Measurements from ENCODE around the gene CEACAM4.

CEACAM4 gene

DNA sequence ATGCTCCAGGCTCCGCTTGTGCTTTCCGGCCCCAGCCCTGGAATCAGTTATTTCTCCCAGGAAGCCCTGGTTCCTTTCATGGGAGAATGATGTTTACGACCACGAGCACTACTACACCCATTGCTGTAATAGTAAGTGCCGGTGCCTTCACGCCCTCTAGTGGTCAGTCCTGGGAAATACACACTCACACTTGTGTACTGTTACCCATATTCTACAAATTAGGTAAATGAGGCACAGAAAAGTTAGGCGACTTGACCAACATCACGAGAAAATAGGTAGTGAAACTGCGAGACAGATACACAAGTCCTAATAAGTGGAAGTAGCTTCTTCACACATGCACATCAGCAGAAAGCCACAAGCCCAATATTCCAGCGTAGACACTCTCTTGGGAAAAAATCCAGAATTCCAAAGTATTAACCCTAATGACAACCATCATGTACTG, 29.3 kb downstream of the CEACAM4 start:
- peak; percentile 72 for DNase-seq (ENCODE audit: low read depth)
- no peak overlapping the region for H3K4me3 ChIP-seq (ENCODE audit: low read length)
- TF ChIP-seq, protein P1, sequence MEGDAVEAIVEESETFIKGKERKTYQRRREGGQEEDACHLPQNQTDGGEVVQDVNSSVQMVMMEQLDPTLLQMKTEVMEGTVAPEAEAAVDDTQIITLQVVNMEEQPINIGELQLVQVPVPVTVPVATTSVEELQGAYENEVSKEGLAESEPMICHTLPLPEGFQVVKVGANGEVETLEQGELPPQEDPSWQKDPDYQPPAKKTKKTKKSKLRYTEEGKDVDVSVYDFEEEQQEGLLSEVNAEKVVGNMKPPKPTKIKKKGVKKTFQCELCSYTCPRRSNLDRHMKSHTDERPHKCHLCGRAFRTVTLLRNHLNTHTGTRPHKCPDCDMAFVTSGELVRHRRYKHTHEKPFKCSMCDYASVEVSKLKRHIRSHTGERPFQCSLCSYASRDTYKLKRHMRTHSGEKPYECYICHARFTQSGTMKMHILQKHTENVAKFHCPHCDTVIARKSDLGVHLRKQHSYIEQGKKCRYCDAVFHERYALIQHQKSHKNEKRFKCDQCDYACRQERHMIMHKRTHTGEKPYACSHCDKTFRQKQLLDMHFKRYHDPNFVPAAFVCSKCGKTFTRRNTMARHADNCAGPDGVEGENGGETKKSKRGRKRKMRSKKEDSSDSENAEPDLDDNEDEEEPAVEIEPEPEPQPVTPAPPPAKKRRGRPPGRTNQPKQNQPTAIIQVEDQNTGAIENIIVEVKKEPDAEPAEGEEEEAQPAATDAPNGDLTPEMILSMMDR (IDR thresholded peaks at IDR 0.05; ENCODE audit: insufficient read depth, low read depth, low read length, missing control alignments) = peak; percentile 96

- TF ChIP-seq, protein P1 (IDR thresholded peaks at IDR 0.05; ENCODE audit: insufficient read depth, low read depth, low read length, missing control alignments) = no peak
- H3K4me3 ChIP-seq (ENCODE audit: low read length) = no peak overlapping the region
- DNase-seq (ENCODE audit: low read depth) = no peak
Observed at GRCh38 chr19:41595890-41596280, 31.0 kb downstream of the CEACAM4 start.

DNA sequence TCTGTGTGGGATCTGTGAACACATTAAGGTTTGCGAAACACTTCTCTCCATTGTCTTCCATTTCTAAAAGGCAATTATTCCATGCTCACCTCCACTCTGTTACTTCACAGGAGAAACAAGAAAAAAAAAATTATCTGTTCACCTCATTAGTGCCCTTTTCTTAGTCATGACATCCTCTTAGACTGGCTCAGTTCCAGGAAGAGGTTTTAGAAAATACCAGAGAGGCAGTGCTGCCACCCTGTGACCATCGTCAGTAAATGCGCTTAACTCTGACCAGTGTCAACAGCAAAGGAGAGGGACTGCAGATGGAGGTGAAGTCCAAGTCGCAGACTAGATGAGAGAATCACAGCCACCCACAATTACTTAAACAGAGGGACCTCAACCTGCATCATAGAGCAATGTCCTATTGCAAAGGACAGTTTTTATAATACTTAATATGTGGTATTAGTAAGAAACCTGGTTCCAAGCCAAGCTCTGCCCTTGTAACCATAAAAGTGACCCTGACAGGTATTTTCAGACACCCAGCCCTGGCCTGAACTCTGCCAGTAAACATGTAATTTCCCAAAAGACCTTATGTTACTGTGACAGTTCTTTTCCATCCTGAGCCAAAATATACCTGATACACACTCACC, 31.5 kb downstream of the CEACAM4 start:
- DNase-seq (ENCODE audit: low read depth) = peak; percentile 86
- no peak overlapping the region for H3K4me3 ChIP-seq (ENCODE audit: low read length)
- TF ChIP-seq, protein P1 (IDR thresholded peaks at IDR 0.05; ENCODE audit: insufficient read depth, low read depth, low read length, missing control alignments) = peak; percentile 82

DNA sequence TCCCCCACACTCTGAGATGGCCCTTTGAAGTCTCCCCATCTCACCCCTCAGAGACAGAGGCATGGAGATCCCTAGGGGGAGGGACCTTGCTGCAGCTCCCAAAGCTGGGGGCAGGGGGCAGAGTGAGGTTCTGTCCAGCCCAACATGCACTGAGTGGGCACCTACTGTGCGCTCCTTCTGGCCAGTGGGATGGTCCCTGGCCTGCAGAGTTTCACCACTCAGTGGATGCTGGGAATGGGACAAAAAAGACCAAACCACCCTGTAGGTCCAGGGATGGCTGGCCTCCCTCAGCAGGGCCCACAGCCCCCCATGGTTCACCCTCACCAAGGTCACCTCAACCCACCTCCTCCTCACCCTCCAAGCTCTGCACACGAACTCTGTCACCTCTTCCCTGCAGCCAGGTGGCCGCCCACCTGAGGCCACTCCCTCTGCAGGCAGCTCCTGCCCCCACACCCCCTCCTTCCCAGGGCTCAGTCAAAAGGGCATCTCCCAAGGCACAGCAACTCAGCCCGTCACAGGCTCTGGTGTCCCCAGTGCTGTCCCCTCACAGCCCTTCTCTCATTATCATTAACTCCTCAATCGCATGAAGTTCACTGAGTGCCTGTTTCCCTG, 34.8 kb downstream of the CEACAM4 start:
- no peak overlapping the region for H3K4me3 ChIP-seq (ENCODE audit: low read length)
- DNase-seq (ENCODE audit: low read depth) = no peak
- TF ChIP-seq, protein P1 (IDR thresholded peaks at IDR 0.05; ENCODE audit: insufficient read depth, low read depth, low read length, missing control alignments) = no peak

DNA sequence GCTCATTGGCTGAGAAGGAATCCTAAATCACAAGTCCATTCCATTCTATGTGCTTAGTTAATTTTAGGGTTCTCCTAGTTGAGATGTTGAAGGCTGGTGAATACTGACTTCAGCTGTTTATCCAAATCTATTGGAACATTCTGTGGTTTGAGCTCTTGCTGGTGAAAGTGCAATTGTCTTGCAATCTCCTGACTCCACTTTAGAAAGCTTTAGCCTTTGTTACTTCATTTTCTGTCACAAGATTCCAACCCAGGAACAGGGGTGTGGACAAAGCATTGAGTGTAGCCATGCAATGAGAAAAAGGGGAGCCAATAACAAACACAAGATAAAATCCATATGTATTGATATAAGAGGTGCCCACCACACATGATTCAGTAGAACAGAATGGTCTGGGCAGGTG, 35.9 kb downstream of the CEACAM4 start:
- TF ChIP-seq, protein P1 (IDR thresholded peaks at IDR 0.05; ENCODE audit: insufficient read depth, low read depth, low read length, missing control alignments) = no peak
- H3K4me3 ChIP-seq (ENCODE audit: low read length) = no peak overlapping the region
- DNase-seq (ENCODE audit: low read depth) = no peak

DNA sequence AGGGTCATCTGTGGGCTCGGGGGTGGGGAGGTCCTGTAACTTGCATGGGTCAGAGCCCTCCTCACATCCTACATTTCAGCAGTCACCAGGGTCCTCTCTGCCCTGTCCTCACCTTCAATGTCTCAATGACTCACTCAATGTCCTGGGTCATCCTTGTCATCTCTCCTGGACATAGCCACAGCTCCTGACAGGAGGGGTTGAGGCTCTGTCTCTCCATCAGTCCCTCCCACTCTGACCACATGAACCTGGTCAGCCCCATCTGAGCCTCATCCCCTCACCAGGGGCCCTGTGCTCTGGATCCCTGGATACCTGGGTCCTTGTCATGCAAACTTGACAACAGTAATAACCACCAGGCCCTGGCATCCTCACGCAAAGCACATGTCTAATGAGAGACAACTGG, 37.5 kb downstream of the CEACAM4 start:
- no peak for DNase-seq (ENCODE audit: low read depth)
- TF ChIP-seq, protein P1 (IDR thresholded peaks at IDR 0.05; ENCODE audit: insufficient read depth, low read depth, low read length, missing control alignments) = no peak

More for the DNA sequence above, 37.5 kb downstream of the CEACAM4 start:
- H3K4me3 ChIP-seq (ENCODE audit: low read length) = no peak overlapping the region

Measured in epithelial cell of esophagus (primary cell).